NOMO-1 treated with DMSO at 0.1 percent for 48 hours (cell line): ENCODE data around the gene NCOA4.
"Not testable (repeated sequence)": the region's sequence is repeated elsewhere in the genome, so short reads cannot be mapped to it uniquely, and the experiment has no call there.

Source experiments
- DNase-seq: peaks from one replicate; lab custom pipeline; 2025; ENCODE audit not compliant: unreplicated experiment; lab: John Stamatoyannopoulos, UW

NCOA4 gene

DNA sequence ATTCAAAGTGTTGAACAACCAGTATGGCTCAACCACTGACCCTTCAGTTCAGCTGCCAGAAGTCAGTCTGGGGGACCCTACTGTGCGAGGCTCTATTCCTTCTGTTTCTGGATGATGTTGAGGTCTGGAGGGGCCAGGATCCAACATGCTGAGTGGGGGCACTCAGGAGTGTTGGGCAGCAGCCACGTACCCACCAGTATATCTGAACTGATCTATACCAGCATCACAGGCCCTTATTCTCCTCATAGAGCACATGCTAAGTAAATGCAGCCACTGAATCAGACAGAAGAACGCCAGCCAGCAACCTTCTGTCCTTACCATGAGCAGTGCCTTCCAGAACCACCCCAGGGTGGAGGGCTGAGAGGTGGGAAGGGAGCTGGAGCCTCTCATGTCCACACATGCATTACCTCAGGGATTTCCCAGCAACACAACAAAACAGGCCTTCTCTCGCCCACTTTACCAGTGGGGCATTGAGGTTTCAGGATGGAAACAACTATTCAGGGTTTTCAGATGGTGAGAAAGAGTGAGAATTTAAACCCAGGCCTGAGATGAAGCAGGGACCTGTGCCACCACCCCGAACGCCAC is 22.5 kb upstream of the NCOA4 start:
- DNase-seq = no peak

GRCh38 chr10:46052057-46052790 is 21.8 kb upstream of the NCOA4 start:
- no peak for DNase-seq

GRCh38 chr10:46050941-46051623 is 20.7 kb upstream of the NCOA4 start:
- DNase-seq = no peak

GRCh38 chr10:46049497-46049831 is 19.0 kb upstream of the NCOA4 start:
- not testable (repeated sequence) for DNase-seq

DNA sequence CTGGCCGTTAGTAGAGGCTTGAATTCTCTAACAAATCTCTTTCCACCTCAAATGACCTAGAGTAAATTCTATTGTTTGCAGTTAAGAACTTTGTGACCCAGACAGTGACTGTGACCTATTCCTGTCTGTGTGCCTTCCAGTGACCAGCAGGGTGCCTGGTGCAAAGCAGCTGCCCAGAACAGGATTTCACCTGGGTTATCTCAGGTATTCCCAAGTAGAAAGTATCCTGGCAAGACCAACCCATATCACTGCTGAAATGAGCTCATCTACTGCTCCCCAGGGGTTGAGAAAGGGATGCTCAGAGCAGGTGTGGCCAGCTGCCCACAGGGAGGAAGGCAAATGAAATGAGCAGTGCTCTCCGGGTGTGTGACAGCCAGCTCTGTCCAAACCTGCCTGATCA is 17.7 kb upstream of the NCOA4 start:
- no peak for DNase-seq

DNA sequence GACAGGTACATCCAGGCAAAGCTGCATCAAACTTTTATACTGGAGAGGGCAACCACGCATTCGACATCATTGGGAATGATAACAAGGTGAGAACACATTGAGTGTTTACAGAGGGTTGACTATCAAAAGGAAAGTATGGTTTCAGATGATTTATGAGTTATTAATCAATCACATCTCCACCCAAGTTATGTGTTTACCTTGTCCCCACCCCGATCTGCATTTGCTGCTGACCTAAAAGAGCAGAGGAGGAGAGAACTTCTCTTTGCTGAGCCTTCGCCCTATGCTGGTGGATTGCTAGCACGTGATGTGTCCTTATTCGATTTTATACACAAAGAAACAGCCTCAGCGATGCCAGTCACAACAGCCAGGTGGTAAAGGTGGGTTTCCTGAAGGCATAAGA is 15.8 kb upstream of the NCOA4 start, which contains the start of gene MSMB:
Gene MSMB (minus strand): TSS at position 9 of the 400 bp plus-strand sequence. CDS start 32 bp downstream, outside the sequence.
- DNase-seq = no peak

GRCh38 chr10:46042527-46042926 is 12.1 kb upstream of the NCOA4 start:
- no peak for DNase-seq

- DNase-seq = no peak
These were observed 9.6 kb upstream of the NCOA4 start for GRCh38 chr10:46040004-46040403.

DNA sequence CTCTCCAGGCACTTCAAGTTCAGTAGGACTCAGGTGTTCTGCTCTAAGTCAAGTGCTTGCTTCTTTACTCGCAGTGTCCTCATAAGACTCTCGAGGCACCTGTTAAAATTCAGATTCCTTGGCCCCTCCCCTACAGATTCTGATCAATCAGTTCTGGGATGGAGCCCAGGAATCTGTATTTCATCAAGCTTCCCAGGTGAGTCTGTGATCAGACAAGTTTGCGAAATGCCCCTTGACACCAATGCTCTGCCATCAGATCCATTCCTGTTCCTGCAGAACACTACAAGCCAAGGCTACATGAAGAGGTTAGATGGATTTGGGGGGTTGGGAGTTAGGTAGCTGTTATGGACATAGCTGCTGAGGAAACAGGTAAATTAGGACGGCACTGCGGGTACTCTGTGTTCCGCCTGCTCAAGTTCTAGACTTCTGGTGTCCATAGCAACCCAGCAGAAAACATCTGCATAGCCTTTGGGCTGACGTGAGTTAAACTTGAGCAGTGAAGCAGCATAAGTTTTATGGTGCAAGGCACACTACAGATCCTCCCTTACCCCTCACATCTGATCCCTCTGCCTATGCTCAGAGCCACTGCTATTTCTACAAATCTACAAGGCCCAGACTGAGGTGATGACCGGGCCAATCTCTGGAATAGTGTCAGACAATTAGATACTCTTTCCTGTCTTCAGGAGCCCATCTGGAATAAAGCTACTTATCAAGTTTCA is 6.8 kb upstream of the NCOA4 start:
- DNase-seq = no peak

DNA sequence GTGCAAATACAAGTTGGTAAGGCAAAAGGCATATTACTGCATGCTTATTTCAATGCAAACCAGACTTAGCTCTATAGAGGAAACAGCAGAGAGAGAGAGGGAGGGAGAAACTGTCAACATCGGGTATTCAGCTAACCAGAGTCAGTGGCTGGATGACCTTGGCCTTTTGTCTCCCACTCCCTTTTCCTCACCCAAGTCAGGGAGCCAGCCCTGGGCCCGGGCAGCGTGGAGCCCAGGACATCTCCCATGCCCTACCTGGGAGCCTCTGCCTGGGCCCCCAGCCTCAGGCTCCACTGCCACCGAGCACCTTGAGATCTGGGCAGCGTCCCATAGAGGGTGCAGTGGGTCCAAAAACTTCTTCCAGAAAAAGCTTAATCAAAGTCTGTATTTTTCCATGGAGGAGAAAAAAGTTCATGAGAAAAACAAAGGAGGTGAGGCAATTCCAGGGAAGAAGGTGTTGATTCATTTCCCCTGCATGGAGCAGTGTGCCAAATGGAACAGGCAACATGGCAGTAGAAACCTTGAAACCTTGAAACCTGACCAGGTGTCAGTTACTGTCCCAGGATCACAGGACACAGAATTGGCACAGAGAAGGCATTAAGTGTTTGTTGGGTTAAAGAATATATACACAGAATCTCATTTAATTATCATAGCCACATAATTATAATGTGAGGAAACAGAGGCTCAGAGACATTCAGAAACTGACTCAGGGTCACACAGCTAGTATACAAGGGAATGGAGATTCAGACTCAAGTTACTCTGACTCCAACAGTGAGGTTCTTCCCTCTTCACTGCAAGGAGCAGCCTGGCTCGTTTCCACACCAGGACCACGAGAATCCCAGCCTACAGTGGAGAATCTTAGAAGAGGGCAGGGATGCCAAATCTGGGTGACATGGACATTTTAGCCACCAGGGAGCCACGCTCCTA is 5.8 kb upstream of the NCOA4 start:
- peak; percentile 36 for DNase-seq

DNA sequence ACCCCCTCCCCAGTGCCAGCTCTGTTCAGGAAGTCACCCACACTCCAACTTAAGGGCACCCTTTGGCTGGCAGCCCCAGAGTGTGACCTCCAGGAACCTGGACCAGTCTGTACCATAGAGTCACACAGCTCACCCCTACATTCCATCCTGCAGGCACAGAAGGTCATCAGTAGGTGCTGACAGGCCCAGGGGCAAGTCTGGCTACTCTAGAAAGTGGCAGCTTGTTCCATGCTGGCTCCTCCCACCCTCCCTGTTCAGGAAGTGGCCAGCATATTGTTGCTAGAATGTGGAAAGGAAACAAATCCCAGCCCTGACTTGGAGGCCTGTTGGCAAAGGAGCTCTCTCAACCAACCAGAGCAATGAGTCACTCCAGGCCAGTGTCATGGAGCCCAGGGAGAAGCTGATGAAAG is 3.2 kb upstream of the NCOA4 start:
- no peak for DNase-seq

GRCh38 chr10:46031648-46032532 is 1.5 kb upstream of the NCOA4 start:
- no peak for DNase-seq

GRCh38 chr10:46029461-46030030 is 877 bp downstream of the NCOA4 start:
- DNase-seq = no peak

DNA sequence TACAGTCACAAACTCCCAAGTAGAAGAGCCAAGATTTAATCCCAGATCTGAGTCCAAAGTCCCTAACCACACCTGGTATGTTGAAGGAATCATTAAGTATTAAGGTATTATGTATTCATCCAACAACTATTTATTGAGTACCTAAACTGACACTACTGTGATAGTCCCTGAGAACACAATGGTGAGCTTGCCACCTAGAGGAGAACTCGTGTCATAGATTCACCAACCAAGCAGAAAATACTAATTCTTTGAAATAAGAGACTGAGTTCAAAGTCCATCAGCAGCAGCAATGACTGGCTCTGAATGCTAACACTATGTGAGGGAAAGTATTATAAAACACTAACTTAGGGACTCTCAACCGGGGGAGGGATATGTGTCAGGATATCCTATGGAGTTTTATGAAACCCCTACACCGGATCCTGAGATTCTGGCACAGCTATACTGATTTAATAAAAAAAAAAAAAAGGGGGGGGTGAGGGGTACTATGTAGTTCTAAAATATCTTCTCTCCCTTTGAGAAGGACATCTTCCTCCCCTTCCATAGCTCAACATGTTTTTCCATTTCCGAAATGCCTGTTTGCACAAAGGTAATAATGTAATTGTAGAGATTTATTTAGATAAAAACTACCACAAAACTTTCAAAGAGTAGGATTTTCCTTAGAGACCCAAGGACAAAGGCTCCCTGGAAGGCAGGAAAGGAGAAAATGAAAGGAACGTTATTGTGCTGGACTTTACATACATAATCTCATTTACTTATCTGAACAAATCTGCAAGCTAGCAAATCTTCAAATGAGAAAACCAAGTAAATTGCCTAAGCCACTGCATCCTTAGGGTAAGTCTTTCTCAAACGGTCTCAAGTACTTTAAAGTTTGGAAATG is 1.6 kb downstream of the NCOA4 start:
- DNase-seq = peak; percentile 84

- no peak for DNase-seq
These were observed 4.3 kb downstream of the NCOA4 start for GRCh38 chr10:46026106-46026505.

DNA sequence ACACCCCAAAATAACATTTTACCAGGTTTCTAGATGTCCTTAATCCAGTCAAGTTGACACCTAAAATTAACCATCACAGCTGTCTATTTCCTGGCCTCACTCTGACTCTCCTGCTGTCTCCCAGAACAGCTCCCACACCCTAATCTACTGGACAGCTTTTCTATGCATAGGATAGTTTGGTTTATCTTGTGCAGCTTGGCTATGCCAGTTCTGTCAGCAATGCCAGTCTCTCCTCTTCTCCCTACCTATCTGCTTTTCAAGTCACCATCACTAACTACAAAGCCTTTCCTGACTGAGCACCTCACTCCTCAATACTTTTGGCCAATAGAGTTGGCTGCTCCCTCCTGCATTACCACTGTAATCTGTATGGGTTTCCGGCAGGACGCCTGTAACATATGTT is 5.0 kb downstream of the NCOA4 start:
- no peak for DNase-seq

DNA sequence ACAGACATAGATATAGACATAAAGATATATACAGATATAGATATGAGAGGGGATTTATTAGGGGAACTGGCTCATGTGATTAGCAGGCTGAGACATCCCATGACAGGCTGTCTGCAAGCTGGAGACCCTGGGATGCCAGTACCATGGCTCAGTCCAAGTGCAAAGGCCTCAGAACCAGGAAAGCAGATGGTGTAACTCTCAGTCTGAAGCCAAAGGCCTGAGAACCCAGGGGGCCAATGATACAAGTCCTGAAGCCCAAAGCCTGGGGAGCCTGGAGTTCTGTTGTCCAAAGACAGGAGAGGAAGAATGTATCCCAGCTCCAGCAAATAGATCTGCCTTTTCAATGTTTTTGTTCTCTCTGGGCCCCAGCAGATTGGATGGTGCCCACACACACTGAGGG is 5.5 kb downstream of the NCOA4 start:
- DNase-seq = no peak

DNA sequence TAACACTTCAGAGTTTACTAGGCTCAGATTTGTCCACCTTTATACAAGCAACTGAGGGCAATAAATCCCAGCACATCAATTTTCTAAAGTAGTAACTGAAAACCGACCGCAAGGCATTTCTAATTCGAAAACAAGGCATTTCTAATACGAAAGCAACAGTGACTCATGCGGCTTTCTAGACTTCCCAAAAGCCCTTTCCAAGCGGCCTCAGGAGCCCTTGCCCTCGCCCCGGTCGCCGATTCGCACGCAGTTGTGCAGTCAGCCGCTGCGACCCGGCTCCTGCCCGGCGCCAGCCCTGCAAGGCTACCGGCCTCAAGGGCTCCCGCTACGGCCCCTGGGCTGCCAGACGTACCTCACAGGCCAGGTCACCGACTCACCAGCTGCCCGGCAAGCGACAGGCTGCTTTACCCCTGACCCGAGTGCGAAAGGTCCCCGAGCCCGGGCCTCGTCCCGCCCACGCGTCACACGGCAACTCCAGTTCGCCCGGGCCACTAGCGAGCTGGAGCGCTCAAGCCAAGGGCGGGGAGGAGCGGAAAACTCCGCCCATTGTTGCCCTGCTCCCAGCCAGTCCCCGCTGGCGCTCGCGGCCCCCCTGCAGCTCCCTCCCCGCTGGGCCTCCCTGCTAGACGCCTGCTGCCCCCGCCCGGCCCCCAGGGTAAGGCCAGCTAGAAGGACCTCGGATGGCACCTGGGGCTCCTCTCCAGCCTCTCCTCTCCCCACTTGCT is 7.3 kb downstream of the NCOA4 start:
- DNase-seq = peak; percentile 93
